Activated CD4-positive, alpha-beta memory T cell treated with anti-CD3 and anti-CD28 coated beads for 36 hours (primary cell): Measurements from ENCODE around the gene ATP6V0D1. TPM values are rescaled to one million over a fixed set of nuclear protein-coding genes. Genes with fewer than 3 reads are reported as not detected.

Experiments
- CTCF ChIA-PET: fragments of 350-600 bp; sonication (Branson Sonifier 250); formaldehyde crosslinking; loops from one replicate; lab custom pipeline; 2021; ENCODE audit warnings: antibody characterized with exemption, inconsistent platforms; lab: Charles Lee
- POLR2A ChIA-PET: fragments of 350-600 bp; sonication (Branson Sonifier 250); formaldehyde crosslinking; loops from one replicate; lab custom pipeline; 2021; ENCODE audit warnings: antibody characterized with exemption; lab: Charles Lee
- DNase-seq: peaks from one replicate; pipeline ENCODE4 v3.0.0-alpha.2; 2020
- H3K27ac Mint-ChIP-seq: one replicate; pipeline ENCODE4 v1.8.0; 2021; ENCODE audit warnings: mixed read lengths
- H3K27me3 Mint-ChIP-seq: one replicate; pipeline ENCODE4 v1.8.0; 2021; ENCODE audit warnings: mixed read lengths
- H3K36me3 Mint-ChIP-seq: one replicate; pipeline ENCODE4 v1.8.0; 2021; ENCODE audit warnings: mixed read lengths
- H3K4me1 Mint-ChIP-seq: one replicate; pipeline ENCODE4 v1.8.0; 2021; ENCODE audit warnings: low read depth, mixed read lengths
- H3K4me3 Mint-ChIP-seq: one replicate; pipeline ENCODE4 v1.8.0; 2021; ENCODE audit warnings: mild to moderate bottlenecking, mixed read lengths
- H3K9me3 Mint-ChIP-seq: one replicate; pipeline ENCODE4 v1.8.0; 2021; ENCODE audit warnings: mixed read lengths
- intact Hi-C: fragments of 100-400 bp; cut with micrococcal nuclease; formaldehyde crosslinking; loops from one replicate; pipeline ENCODE4 v1.15.1; 2023
- total RNA-seq, 2 experiments: library from RNA; stranded (reverse); gene quantifications; one replicate each; pipeline ENCODE4 v1.2.3, GENCODE V29; 2021

Gene ATP6V0D1
- total RNA-seq, 2 experiments from 2014 or later: 25.0 to 26.3 TPM

DNA sequence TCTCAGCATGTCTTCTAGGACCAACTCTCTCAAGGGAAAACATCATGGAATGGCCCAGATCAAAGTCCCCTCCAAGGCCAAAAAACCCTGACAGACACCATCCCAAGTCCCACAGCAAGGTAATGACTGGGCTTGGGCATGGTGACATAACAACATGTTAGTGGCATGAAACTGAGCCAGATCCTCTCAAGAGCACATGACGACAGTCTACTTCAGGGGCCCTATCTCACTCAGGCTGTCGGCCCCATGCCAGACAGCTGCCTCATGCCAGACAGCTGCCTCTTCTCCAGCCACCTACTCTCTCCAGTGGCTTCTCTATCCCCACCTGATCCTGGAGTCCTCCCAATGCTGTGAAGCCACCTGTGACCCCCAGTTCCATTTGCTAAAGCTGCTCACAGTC lies 31.6 kb downstream of the ATP6V0D1 start:
- no peak overlapping the region for H3K4me3 Mint-ChIP-seq
- no peak for DNase-seq
- intact Hi-C loops: no loop called here
- no peaks in the 10 kb centered on the region for H3K9me3 Mint-ChIP-seq
- ChIA-PET CTCF (interaction anchor here (0.7 to 6.2 kb wide), 4 partner anchors 17 to 188 kb away, joined by 3 to 51 read pairs (median 5); no protein-coding TSS in a partner anchor), POLR2A (no interaction called here)
- peaks cover 2% of the 10 kb centered on the region for H3K36me3 Mint-ChIP-seq
- H3K27ac Mint-ChIP-seq: no peak overlapping the region
- H3K4me1 Mint-ChIP-seq: no peaks in the 10 kb centered on the region
- no peaks in the 10 kb centered on the region for H3K27me3 Mint-ChIP-seq

- H3K36me3 Mint-ChIP-seq: peaks cover 2% of the 10 kb centered on the region
- ChIA-PET CTCF (interaction anchor here (0.6 to 6.2 kb wide), 18 partner anchors 11 to 494 kb away, joined by 3 to 51 read pairs (median 4); partner anchors contain the start of genes ATP6V0D1 and CES3), POLR2A (no interaction called here)
- no peaks in the 10 kb centered on the region for H3K9me3 Mint-ChIP-seq
- no peak for DNase-seq
- intact Hi-C loops: no loop called here
- H3K27ac Mint-ChIP-seq: no peak overlapping the region
- H3K4me3 Mint-ChIP-seq: no peak overlapping the region
- H3K27me3 Mint-ChIP-seq: no peaks in the 10 kb centered on the region
- H3K4me1 Mint-ChIP-seq: no peaks in the 10 kb centered on the region
Measured at GRCh38 chr16:67448580-67448979, 32.4 kb downstream of the ATP6V0D1 start.

DNA sequence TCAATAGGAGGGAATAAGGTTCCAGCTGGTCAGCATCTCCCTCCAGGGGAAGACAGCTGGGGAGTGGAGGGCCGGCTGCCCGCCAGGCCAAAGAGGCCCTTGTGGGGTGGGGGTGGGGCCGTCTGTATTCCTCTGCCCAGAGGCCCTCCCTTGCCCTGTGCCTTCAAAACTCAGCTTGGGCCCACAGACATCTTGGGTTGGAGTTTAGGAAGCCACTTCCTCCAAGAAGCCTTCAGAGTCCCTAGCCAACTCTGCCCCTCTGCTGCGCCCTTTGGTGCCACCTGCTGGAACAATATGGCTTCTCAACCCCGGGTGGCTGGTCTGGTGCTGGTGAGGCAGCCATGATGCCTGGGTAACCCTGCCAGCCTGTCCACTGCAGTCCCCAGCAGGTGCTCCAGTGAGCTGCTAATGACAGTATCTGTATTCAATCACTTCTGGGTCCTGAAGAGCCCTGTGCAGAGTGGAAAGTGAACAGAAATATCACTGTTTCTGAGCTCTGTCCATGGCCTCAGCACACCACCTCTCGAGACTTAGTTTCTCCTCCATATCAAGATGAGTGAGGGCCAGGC lies 33.4 kb downstream of the ATP6V0D1 start:
- Mint-ChIP-seq H3K4me1 (no peaks in the 10 kb centered on the region), H3K9me3 (no peaks in the 10 kb centered on the region)
- intact Hi-C loops: no loop called here

GRCh38 chr16:67446968-67447507 lies 33.9 kb downstream of the ATP6V0D1 start:
- Mint-ChIP-seq H3K4me3 (no peak overlapping the region), H3K4me1 (no peaks in the 10 kb centered on the region), H3K27me3 (no peaks in the 10 kb centered on the region), H3K36me3 (peaks cover 2% of the 10 kb centered on the region), H3K27ac (no peak overlapping the region), H3K9me3 (no peaks in the 10 kb centered on the region)
- no peak for DNase-seq
- ChIA-PET POLR2A (no interaction called here), CTCF (interaction anchor here (0.6 to 6.2 kb wide), 16 partner anchors 9 to 243 kb away, joined by 3 to 51 read pairs (median 4); partner anchors contain the start of genes ATP6V0D1 and HSD11B2)
- intact Hi-C loops: no loop called here

More for the DNA sequence above, 33.4 kb downstream of the ATP6V0D1 start:
- Mint-ChIP-seq H3K27ac (no peak overlapping the region), H3K27me3 (no peaks in the 10 kb centered on the region), H3K36me3 (peaks cover 2% of the 10 kb centered on the region), H3K4me3 (no peak overlapping the region)
- ChIA-PET POLR2A (no interaction called here), CTCF (interaction anchor here (0.5 to 6.2 kb wide), 24 partner anchors 8 to 493 kb away, joined by 3 to 51 read pairs (median 3); partner anchors contain the start of genes ATP6V0D1, CES3 and HSD11B2)
- DNase-seq: peak; percentile 87

DNA sequence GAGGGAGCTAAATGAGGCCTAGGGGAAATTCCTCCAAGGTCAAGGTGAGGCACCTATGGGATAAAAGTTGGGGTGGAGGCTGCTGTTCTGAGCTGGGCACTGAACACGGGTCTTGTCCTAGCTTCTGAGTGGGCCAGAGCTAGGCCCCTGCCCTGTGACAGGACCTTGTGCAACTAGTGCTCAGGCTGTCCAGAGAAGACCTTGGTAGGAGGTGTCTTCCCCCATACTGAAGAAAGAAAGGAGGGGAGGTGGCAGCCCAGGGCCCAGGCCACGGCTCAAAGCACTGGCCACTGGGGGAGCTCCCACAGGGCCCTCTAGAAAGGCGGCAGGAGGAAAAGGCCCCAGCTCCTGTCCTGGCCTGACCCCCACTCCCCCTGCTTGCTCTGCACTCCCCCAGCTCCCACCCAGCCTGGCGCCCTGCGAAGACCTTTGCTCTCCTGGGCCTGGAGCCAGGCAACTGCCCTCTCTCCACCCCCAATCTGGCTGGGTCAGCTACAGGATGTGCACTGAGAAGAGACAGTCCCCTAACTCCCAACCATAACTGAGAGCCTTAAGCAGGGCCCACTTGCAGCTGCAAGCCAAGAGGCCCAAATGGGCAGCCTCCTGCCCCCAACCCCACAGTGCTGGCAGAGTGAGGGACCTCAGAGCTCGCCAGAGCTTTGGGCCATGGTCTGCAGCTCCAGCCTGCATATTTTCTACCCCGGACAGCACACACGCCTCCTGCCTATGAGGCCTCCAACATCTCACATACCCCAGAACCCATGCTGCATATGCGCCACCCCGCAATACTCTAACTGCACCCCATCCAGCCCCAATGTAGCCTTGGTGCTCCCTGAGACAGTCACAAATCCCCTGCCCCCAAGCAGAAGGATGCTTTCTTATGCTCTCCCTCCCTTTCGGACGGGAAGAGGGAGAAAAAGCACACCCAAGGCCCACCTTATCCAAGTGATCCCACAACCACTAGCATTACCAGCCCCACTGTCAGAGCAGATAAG lies 34.7 kb downstream of the ATP6V0D1 start:
- H3K27me3 Mint-ChIP-seq: no peaks in the 10 kb centered on the region
- no peaks in the 10 kb centered on the region for H3K4me1 Mint-ChIP-seq
- no peak overlapping the region for H3K4me3 Mint-ChIP-seq
- no peak overlapping the region for H3K27ac Mint-ChIP-seq
- intact Hi-C loops: no loop called here
- ChIA-PET CTCF (interaction anchor here (0.8 to 6.2 kb wide), 6 partner anchors 19 to 202 kb away, joined by 3 to 51 read pairs (median 9); partner anchors contain the start of gene ATP6V0D1), POLR2A (no interaction called here)
- H3K36me3 Mint-ChIP-seq: peaks cover 2% of the 10 kb centered on the region
- no peaks in the 10 kb centered on the region for H3K9me3 Mint-ChIP-seq
- DNase-seq: no peak

DNA sequence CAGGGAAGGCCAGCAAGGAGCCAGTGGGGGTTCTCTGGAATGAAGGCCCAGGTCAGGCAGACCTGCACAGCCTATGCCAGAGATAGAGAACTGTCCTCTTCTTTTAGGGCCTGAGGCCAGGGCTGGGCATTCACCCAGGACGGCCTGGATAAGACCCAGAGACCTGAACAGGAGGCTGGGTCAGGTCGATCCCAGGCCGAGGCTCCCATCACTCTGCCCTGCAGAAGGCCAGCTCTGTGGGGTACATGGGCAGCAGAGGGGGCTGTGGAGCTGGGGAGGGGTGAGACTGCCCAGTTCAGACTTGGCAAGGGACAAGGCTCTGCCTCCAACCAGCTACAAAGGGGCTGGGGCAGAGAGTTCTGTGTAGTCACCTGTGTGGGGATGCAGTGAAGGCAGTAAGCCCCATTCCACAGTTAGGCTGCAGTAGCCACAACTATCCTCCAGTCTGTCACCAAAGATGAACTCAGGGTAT lies 35.5 kb downstream of the ATP6V0D1 start:
- Mint-ChIP-seq H3K4me1 (no peaks in the 10 kb centered on the region), H3K27me3 (no peaks in the 10 kb centered on the region), H3K4me3 (no peak overlapping the region), H3K9me3 (no peaks in the 10 kb centered on the region), H3K36me3 (peaks cover 2% of the 10 kb centered on the region), H3K27ac (no peak overlapping the region)
- POLR2A ChIA-PET: no interaction called here
- DNase-seq: no peak
- intact Hi-C loops: no loop called here
- CTCF ChIA-PET: interaction anchor here (0.8 to 6.2 kb wide), 4 partner anchors 18 to 201 kb away, joined by 3 to 51 read pairs (median 27); no protein-coding TSS in a partner anchor

- H3K4me1 Mint-ChIP-seq: no peaks in the 10 kb centered on the region
- intact Hi-C loops: no loop called here
- peaks cover 2% of the 10 kb centered on the region for H3K36me3 Mint-ChIP-seq
- no peaks in the 10 kb centered on the region for H3K9me3 Mint-ChIP-seq
- POLR2A ChIA-PET: no interaction called here
- no peak overlapping the region for H3K27ac Mint-ChIP-seq
- H3K4me3 Mint-ChIP-seq: no peak overlapping the region
- DNase-seq: no peak
- CTCF ChIA-PET: interaction anchor here (2.6 to 6.2 kb wide), 3 partner anchors 18 to 184 kb away, joined by 8 to 51 read pairs (median 46); no protein-coding TSS in a partner anchor
- H3K27me3 Mint-ChIP-seq: no peaks in the 10 kb centered on the region
Measured at GRCh38 chr16:67445126-67445426, 35.9 kb downstream of the ATP6V0D1 start.

GRCh38 chr16:67444259-67445125 lies 36.5 kb downstream of the ATP6V0D1 start:
- intact Hi-C loops: no loop called here
- peaks cover 2% of the 10 kb centered on the region for H3K36me3 Mint-ChIP-seq
- H3K4me3 Mint-ChIP-seq: no peak overlapping the region
- no peak overlapping the region for H3K27ac Mint-ChIP-seq
- POLR2A ChIA-PET: no interaction called here
- H3K27me3 Mint-ChIP-seq: no peaks in the 10 kb centered on the region
- CTCF ChIA-PET: interaction anchor here (0.6 to 6.2 kb wide), 5 partner anchors 17 to 374 kb away, joined by 3 to 51 read pairs (median 8); no protein-coding TSS in a partner anchor
- no peaks in the 10 kb centered on the region for H3K9me3 Mint-ChIP-seq
- no peaks in the 10 kb centered on the region for H3K4me1 Mint-ChIP-seq
- DNase-seq: no peak

DNA sequence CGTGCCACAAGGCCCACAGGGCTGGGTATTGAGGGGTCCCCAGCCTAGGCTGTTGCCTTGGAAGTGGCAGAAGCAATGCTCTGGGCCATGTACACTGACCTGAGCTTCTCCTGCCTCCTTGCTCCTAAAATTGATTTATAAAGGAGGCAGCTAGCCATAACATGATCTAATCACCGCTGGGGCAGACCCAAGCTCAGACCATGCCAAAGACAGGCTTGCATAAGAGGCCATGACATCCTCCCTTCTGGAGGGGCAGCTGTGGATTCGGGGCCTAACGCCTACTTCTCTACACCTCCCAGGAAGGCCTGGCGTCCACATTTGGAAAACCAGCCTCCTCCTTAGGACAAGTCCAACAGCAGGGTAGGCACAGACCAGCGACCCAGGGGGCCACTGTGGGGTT lies 37.7 kb downstream of the ATP6V0D1 start:
- DNase-seq: no peak
- Mint-ChIP-seq H3K9me3 (no peaks in the 10 kb centered on the region), H3K27me3 (no peaks in the 10 kb centered on the region), H3K4me3 (no peak overlapping the region), H3K4me1 (no peaks in the 10 kb centered on the region), H3K27ac (no peak overlapping the region), H3K36me3 (peaks cover 4% of the 10 kb centered on the region)
- ChIA-PET CTCF (interaction anchor here (0.8 to 4.7 kb wide), 3 partner anchors 16 to 183 kb away, joined by 3 to 46 read pairs (median 3); no protein-coding TSS in a partner anchor), POLR2A (no interaction called here)
- intact Hi-C loops: no loop called here

GRCh38 chr16:67442581-67443255 lies 38.2 kb downstream of the ATP6V0D1 start:
- no peak overlapping the region for H3K4me3 Mint-ChIP-seq
- H3K27me3 Mint-ChIP-seq: no peaks in the 10 kb centered on the region
- peaks cover 2% of the 10 kb centered on the region for H3K4me1 Mint-ChIP-seq
- H3K9me3 Mint-ChIP-seq: no peaks in the 10 kb centered on the region
- ChIA-PET CTCF (interaction anchor here (1.2 to 4.7 kb wide), 2 partner anchors 10 to 15 kb away, joined by 3 to 46 read pairs; no protein-coding TSS in a partner anchor), POLR2A (no interaction called here)
- no peak for DNase-seq
- intact Hi-C loops: no loop called here
- peaks cover 6% of the 10 kb centered on the region for H3K36me3 Mint-ChIP-seq
- no peak overlapping the region for H3K27ac Mint-ChIP-seq
